H9 (cell line): ENCODE data around the gene KIF23. TPM values are rescaled to one million over a fixed set of nuclear protein-coding genes. Genes with fewer than 3 reads are reported as not detected.

Source experiments
- DNase-seq: peaks from one replicate; pipeline ENCODE4 v3.0.0-alpha.2; 2017
- H2AFZ ChIP-seq: one replicate; pipeline ENCODE4 v1.6.1; 2013; ENCODE audit warnings: mild to moderate bottlenecking, low read length, control low read depth, moderate library complexity
- H2AK5ac ChIP-seq: 2 replicates; pipeline ENCODE4 v1.6.1; 2013; ENCODE audit warnings: low read length, control low read depth, mixed read lengths; ENCODE audit not compliant: insufficient read length
- H2BK120ac ChIP-seq: one replicate; pipeline ENCODE4 v1.6.1; 2013; ENCODE audit warnings: low read depth, mild to moderate bottlenecking, low read length, control low read depth, inconsistent platforms; ENCODE audit not compliant: poor library complexity, severe bottlenecking
- H2BK12ac ChIP-seq: 2 replicates; pipeline ENCODE4 v1.6.1; 2013; ENCODE audit warnings: low read length, control low read depth, mixed read lengths, low read depth; ENCODE audit not compliant: insufficient read length
- H2BK15ac ChIP-seq: 2 replicates; pipeline ENCODE4 v1.6.1; 2013; ENCODE audit warnings: low read depth, low read length, control low read depth
- H2BK20ac ChIP-seq: one replicate; pipeline ENCODE4 v1.6.1; 2013; ENCODE audit warnings: low read depth, mild to moderate bottlenecking, low read length, control low read depth, inconsistent platforms; ENCODE audit not compliant: poor library complexity, severe bottlenecking
- H2BK5ac ChIP-seq: 2 replicates; pipeline ENCODE4 v1.6.1; 2013; ENCODE audit warnings: low read length, control low read depth, mixed read lengths; ENCODE audit not compliant: insufficient read length
- H3K14ac ChIP-seq: 2 replicates; pipeline ENCODE4 v1.6.1; 2013; ENCODE audit warnings: low read length, control low read depth; ENCODE audit not compliant: insufficient read depth
- H3K18ac ChIP-seq: 2 replicates; pipeline ENCODE4 v1.6.1; 2013; ENCODE audit warnings: low read depth, mild to moderate bottlenecking, mixed read lengths, low read length, control low read depth; ENCODE audit not compliant: insufficient read length
- H3K23ac ChIP-seq: 2 replicates; pipeline ENCODE4 v1.6.1; 2013; ENCODE audit warnings: low read length, control low read depth, mixed read lengths, low read depth; ENCODE audit not compliant: insufficient read length
- H3K23me2 ChIP-seq: 2 replicates; pipeline ENCODE4 v1.6.1; 2013; ENCODE audit warnings: low read depth, mild to moderate bottlenecking, mixed read lengths, low read length, control low read depth; ENCODE audit not compliant: insufficient read length, poor library complexity, severe bottlenecking
- H3K27ac ChIP-seq: 2 replicates; pipeline ENCODE4 v1.5.1; 2013; ENCODE audit warnings: low read length, control low read depth, mixed read lengths, low read depth; ENCODE audit not compliant: insufficient read length
- H3K27me3 ChIP-seq: 2 replicates; pipeline ENCODE4 v1.6.1; 2013; ENCODE audit warnings: low read length, control low read depth, inconsistent platforms; ENCODE audit not compliant: insufficient read depth
- H3K4ac ChIP-seq: 2 replicates; pipeline ENCODE4 v1.6.1; 2013; ENCODE audit warnings: low read depth, mild to moderate bottlenecking, control low read depth, inconsistent platforms, low read length, moderate library complexity
- H3K4me1 ChIP-seq: 2 replicates; pipeline ENCODE4 v1.6.1; 2013; ENCODE audit warnings: low read length, control low read depth, inconsistent platforms; ENCODE audit not compliant: insufficient read depth
- H3K4me2 ChIP-seq: 2 replicates; pipeline ENCODE4 v1.6.1; 2013; ENCODE audit warnings: low read length, control low read depth, mixed read lengths; ENCODE audit not compliant: insufficient read length, insufficient read depth
- H3K56ac ChIP-seq: 2 replicates; pipeline ENCODE4 v1.6.1; 2013; ENCODE audit warnings: low read depth, mild to moderate bottlenecking, mixed read lengths, low read length, control low read depth; ENCODE audit not compliant: insufficient read length
- H3K79me1 ChIP-seq: 2 replicates; pipeline ENCODE4 v1.6.1; 2013; ENCODE audit warnings: low read depth, mild to moderate bottlenecking, moderate library complexity, low read length, control low read depth, inconsistent platforms; ENCODE audit not compliant: insufficient read depth, poor library complexity, severe bottlenecking
- H3K79me2 ChIP-seq: 2 replicates; pipeline ENCODE4 v1.6.1; 2013; ENCODE audit warnings: low read length, control low read depth, inconsistent platforms; ENCODE audit not compliant: insufficient read depth
- H3K9ac ChIP-seq: 2 replicates; pipeline ENCODE4 v1.6.1; 2013; ENCODE audit warnings: low read length, control low read depth, mixed read lengths; ENCODE audit not compliant: insufficient read length; ENCODE audit errors: extremely low read depth
- H3K9me3 ChIP-seq: one replicate; pipeline ENCODE4 v1.6.1; 2013; ENCODE audit warnings: low read depth, low read length, inconsistent platforms; ENCODE audit not compliant: control insufficient read depth
- H3T11ph ChIP-seq: one replicate; pipeline ENCODE4 v1.6.1; 2013; ENCODE audit warnings: mild to moderate bottlenecking, low read length, control low read depth, inconsistent platforms
- H4K20me1 ChIP-seq: one replicate; pipeline ENCODE4 v1.6.1; 2013; ENCODE audit not compliant: control insufficient read depth, insufficient read length, insufficient read depth
- H4K5ac ChIP-seq: 2 replicates; pipeline ENCODE4 v1.6.1; 2013; ENCODE audit warnings: low read depth, mild to moderate bottlenecking, mixed read lengths, low read length, control low read depth; ENCODE audit not compliant: insufficient read length
- H4K8ac ChIP-seq: replicated peaks from 2 replicates; pipeline ENCODE4 v1.6.1; 2013; ENCODE audit warnings: low read length, control low read depth, mixed read lengths, low read depth; ENCODE audit not compliant: insufficient read length
- H4K91ac ChIP-seq: 2 replicates; pipeline ENCODE4 v1.6.1; 2013; ENCODE audit warnings: low read depth, mild to moderate bottlenecking, moderate library complexity, mixed read lengths, low read length, control low read depth; ENCODE audit not compliant: insufficient read length
- H3K27ac Mint-ChIP-seq, 3 experiments: 2 replicates in 2 of 3; 3 replicates in 1 of 3; pipeline ENCODE4 v1.8.0; 2020 to 2021; ENCODE audit warnings: mixed read lengths in 3 of 3, mild to moderate bottlenecking in 1 of 3, moderate library complexity in 1 of 3
- H3K27me3 Mint-ChIP-seq: 2 replicates; pipeline ENCODE4 v1.8.0; 2021; ENCODE audit warnings: low read depth, mild to moderate bottlenecking, moderate library complexity, mixed read lengths
- H3K36me3 Mint-ChIP-seq, 3 experiments: 2 replicates in 2 of 3; 3 replicates in 1 of 3; pipeline ENCODE4 v1.8.0; 2020 to 2021; ENCODE audit warnings: low read depth in 3 of 3, mixed read lengths in 3 of 3; ENCODE audit not compliant: insufficient read depth in 1 of 3
- H3K4me1 Mint-ChIP-seq, 2 experiments: 2 replicates each; pipeline ENCODE4 v1.8.0; 2020; ENCODE audit warnings: mixed read lengths in 2 of 2
- H3K4me3 Mint-ChIP-seq, 2 experiments: 2 replicates in 1 of 2; 3 replicates in 1 of 2; pipeline ENCODE4 v1.8.0; 2020 to 2021; ENCODE audit warnings: mild to moderate bottlenecking in 2 of 2, mixed read lengths in 2 of 2, moderate library complexity in 1 of 2
- H3K9me3 Mint-ChIP-seq, 2 experiments: 2 replicates in 1 of 2; 3 replicates in 1 of 2; pipeline ENCODE4 v1.8.0; 2020; ENCODE audit warnings: mild to moderate bottlenecking in 2 of 2, mixed read lengths in 2 of 2, moderate library complexity in 1 of 2
- WGBS: extraction: QIAGEN DNeasy Blood & Tissue Kit; methylation state at CpG from one replicate; pipeline ENCODE4 v1.1.7; 2013; ENCODE audit warnings: missing lambda C conversion rate, low lambda C conversion rate, mixed read lengths; ENCODE audit not compliant: insufficient read length; ENCODE audit errors: extremely low coverage; 5-methylcytosine and 5-hydroxymethylcytosine counted together
- total RNA-seq: library from RNA; stranded (reverse); gene quantifications from 2 replicates; pipeline ENCODE4 v1.2.1, GENCODE V29; 2021
- TF ChIP-seq, protein P1 (sequence below): fragments of 200-600 bp; sonication (generic); conservative IDR thresholded peaks from 3 replicates; pipeline ENCODE4 v1.8.0; 2021; ENCODE audit warnings: antibody characterized with exemption, mild to moderate bottlenecking

KIF23 gene
- total RNA-seq, 1 experiment from 2014 or later, result 55.4 TPM

GRCh38 chr15:69408841-69409240 is 5.3 kb upstream of the KIF23 start:
- DNase-seq, result no peak
- H2BK15ac ChIP-seq, result no peak overlapping the region
- H3K27ac Mint-ChIP-seq, result 0 out of 7 replicates have a peak overlapping the region, but pooled peaks of 1 of the 3 experiments have one; percentile 22
- no peaks in the 10 kb centered on the region for H3K27me3 Mint-ChIP-seq
- H2BK20ac ChIP-seq, result no peak overlapping the region
- H3K56ac ChIP-seq, result no peak overlapping the region
- H3K27ac ChIP-seq, result no peak overlapping the region
- no peaks in the 10 kb centered on the region for H3K36me3 Mint-ChIP-seq
- H4K5ac ChIP-seq, result no peak overlapping the region
- H4K91ac ChIP-seq, result no peak overlapping the region
- no peak overlapping the region for H3K4me2 ChIP-seq
- H2AFZ ChIP-seq, result no peak overlapping the region
- no peak overlapping the region for H2BK12ac ChIP-seq
- H2BK5ac ChIP-seq, result no peak overlapping the region
- H3K9me3 Mint-ChIP-seq, result no peaks in the 10 kb centered on the region; a peak in 1 of 5 replicates
- no peak overlapping the region for H3K14ac ChIP-seq
- H3K4me3 Mint-ChIP-seq, result no peak overlapping the region
- H3K23ac ChIP-seq, result no peak overlapping the region
- H3K27me3 ChIP-seq, result no peaks in the 10 kb centered on the region
- H4K20me1 ChIP-seq, result no peaks in the 10 kb centered on the region
- no peaks in the 10 kb centered on the region for H3K79me2 ChIP-seq
- no peaks in the 10 kb centered on the region for H3K9me3 ChIP-seq
- H3K18ac ChIP-seq, result no peak overlapping the region
- H2BK120ac ChIP-seq, result no peak overlapping the region
- TF ChIP-seq, protein P1, sequence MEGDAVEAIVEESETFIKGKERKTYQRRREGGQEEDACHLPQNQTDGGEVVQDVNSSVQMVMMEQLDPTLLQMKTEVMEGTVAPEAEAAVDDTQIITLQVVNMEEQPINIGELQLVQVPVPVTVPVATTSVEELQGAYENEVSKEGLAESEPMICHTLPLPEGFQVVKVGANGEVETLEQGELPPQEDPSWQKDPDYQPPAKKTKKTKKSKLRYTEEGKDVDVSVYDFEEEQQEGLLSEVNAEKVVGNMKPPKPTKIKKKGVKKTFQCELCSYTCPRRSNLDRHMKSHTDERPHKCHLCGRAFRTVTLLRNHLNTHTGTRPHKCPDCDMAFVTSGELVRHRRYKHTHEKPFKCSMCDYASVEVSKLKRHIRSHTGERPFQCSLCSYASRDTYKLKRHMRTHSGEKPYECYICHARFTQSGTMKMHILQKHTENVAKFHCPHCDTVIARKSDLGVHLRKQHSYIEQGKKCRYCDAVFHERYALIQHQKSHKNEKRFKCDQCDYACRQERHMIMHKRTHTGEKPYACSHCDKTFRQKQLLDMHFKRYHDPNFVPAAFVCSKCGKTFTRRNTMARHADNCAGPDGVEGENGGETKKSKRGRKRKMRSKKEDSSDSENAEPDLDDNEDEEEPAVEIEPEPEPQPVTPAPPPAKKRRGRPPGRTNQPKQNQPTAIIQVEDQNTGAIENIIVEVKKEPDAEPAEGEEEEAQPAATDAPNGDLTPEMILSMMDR, result no peak
- no peak overlapping the region for H3K4ac ChIP-seq
- WGBS, result no CpG with 5 or more reads among the region's 3 CpGs
- no peaks in the 10 kb centered on the region for H3K4me1 ChIP-seq
- no peak overlapping the region for H3T11ph ChIP-seq
- H2AK5ac ChIP-seq, result no peak overlapping the region
- peaks cover 1 to 3% of the 10 kb centered on the region in 2 experiments; a peak in 3 of 4 replicates for H3K4me1 Mint-ChIP-seq
- H3K23me2 ChIP-seq, result no peaks in the 10 kb centered on the region
- H3K9ac ChIP-seq, result no peak overlapping the region
- no peaks in the 10 kb centered on the region for H3K79me1 ChIP-seq
- no peak overlapping the region for H4K8ac ChIP-seq
